OCI-LY1 (cell line): Measurements from ENCODE around the gene ERBB3.

Experiments used
- H2AFZ ChIP-seq: fragments of 200-600 bp; sonication (generic), shearing (Covaris generic); 2 replicates; pipeline ENCODE4 v1.6.0; 2014; ENCODE audit warnings: antibody characterized with exemption, mild to moderate bottlenecking, low read length
- H3F3A ChIP-seq: fragments of 200-600 bp; sonication (generic), shearing (Covaris generic); 2 replicates; pipeline ENCODE4 v1.6.0; 2014; ENCODE audit warnings: mild to moderate bottlenecking, antibody characterized with exemption, low read length, moderate library complexity; ENCODE audit not compliant: insufficient read depth
- H3K27ac ChIP-seq: fragments of 200-600 bp; sonication (generic); 2 replicates; pipeline ENCODE4 v1.5.1; 2014; ENCODE audit warnings: low read length, mixed run types, mild to moderate bottlenecking, low read depth; ENCODE audit not compliant: poor library complexity, severe bottlenecking
- H3K27me3 ChIP-seq: fragments of 200-600 bp; sonication (generic); 2 replicates; pipeline ENCODE4 v1.6.0; 2014; ENCODE audit warnings: antibody characterized with exemption, mild to moderate bottlenecking, low read length, moderate library complexity; ENCODE audit not compliant: insufficient read depth
- H3K36me3 ChIP-seq: fragments of 200-600 bp; sonication (generic); 2 replicates; pipeline ENCODE4 v1.6.1; 2014; ENCODE audit warnings: mild to moderate bottlenecking, antibody characterized with exemption, low read length, moderate library complexity, mixed read lengths; ENCODE audit not compliant: insufficient read depth
- H3K4me1 ChIP-seq: fragments of 200-600 bp; sonication (generic); 2 replicates; pipeline ENCODE4 v1.5.1; 2014; ENCODE audit warnings: mild to moderate bottlenecking, low read length, moderate library complexity; ENCODE audit not compliant: insufficient read depth, severe bottlenecking
- H3K4me2 ChIP-seq: fragments of 200-600 bp; sonication (generic), shearing (Covaris generic); 2 replicates; pipeline ENCODE4 v1.6.1; 2014; ENCODE audit warnings: low read length
- H3K4me3 ChIP-seq: fragments of 200-600 bp; sonication (generic); 2 replicates; pipeline ENCODE4 v1.5.1; 2014; ENCODE audit warnings: low read length, low read depth, mild to moderate bottlenecking, mixed read lengths; ENCODE audit not compliant: poor library complexity, severe bottlenecking
- H3K79me2 ChIP-seq: fragments of 200-600 bp; shearing (Covaris generic); 2 replicates; pipeline ENCODE4 v1.6.1; 2016; ENCODE audit warnings: mixed run types, low read length, mixed read lengths; ENCODE audit not compliant: insufficient read depth
- H3K9ac ChIP-seq: fragments of 200-600 bp; sonication (generic), shearing (Covaris generic); 2 replicates; pipeline ENCODE4 v1.6.1; 2014; ENCODE audit warnings: mild to moderate bottlenecking, low read length, mixed read lengths
- H3K9me2 ChIP-seq: fragments of 200-600 bp; sonication (generic), shearing (Covaris generic); 2 replicates; pipeline ENCODE4 v1.6.1; 2014; ENCODE audit warnings: low read depth, mild to moderate bottlenecking, low read length, mixed read lengths
- H3K9me3 ChIP-seq: fragments of 200-600 bp; shearing (Covaris generic); 2 replicates; pipeline ENCODE4 v1.6.1; 2014; ENCODE audit warnings: low read length, mixed read lengths
- H4K20me1 ChIP-seq: fragments of 200-600 bp; sonication (generic), shearing (Covaris generic); 2 replicates; pipeline ENCODE4 v1.6.0; 2016; ENCODE audit warnings: mild to moderate bottlenecking, low read length; ENCODE audit not compliant: insufficient read depth
- EZH2 ChIP-seq: fragments of 200-600 bp; sonication (generic), shearing (Covaris generic); IDR thresholded peaks from 2 replicates; pipeline ENCODE4 v1.8.0; 2017; ENCODE audit warnings: borderline replicate concordance, mixed run types, mild to moderate bottlenecking, antibody characterized with exemption, low read length, moderate library complexity, mixed read lengths
- TF ChIP-seq, protein P1 (sequence below): fragments of 200-600 bp; sonication (generic), shearing (Covaris generic); IDR thresholded peaks from 2 replicates; pipeline ENCODE4 v1.5.1; 2017; ENCODE audit warnings: mild to moderate bottlenecking, antibody characterized with exemption, low read length, moderate library complexity, mixed read lengths

The ERBB3 gene

DNA sequence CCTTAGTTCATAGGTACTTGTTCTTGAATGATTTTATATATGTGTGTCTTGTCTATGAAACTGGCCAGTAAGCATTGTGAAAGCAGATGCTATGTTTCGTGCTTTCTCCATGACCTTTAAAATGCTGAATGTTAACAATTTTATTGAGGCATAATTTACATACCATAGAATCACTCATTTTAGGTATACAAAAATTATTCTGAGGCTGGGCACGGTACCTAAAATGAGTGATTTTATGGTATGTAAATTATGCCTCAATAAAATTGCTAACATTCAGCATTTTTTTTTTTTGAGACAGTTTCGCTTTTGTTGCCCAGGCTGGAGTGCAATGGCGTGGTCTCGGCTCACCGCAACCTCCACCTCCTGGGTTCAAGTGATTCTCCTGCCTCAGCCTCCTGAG lies 54.9 kb downstream of the ERBB3 start:
- TF ChIP-seq, protein P1, sequence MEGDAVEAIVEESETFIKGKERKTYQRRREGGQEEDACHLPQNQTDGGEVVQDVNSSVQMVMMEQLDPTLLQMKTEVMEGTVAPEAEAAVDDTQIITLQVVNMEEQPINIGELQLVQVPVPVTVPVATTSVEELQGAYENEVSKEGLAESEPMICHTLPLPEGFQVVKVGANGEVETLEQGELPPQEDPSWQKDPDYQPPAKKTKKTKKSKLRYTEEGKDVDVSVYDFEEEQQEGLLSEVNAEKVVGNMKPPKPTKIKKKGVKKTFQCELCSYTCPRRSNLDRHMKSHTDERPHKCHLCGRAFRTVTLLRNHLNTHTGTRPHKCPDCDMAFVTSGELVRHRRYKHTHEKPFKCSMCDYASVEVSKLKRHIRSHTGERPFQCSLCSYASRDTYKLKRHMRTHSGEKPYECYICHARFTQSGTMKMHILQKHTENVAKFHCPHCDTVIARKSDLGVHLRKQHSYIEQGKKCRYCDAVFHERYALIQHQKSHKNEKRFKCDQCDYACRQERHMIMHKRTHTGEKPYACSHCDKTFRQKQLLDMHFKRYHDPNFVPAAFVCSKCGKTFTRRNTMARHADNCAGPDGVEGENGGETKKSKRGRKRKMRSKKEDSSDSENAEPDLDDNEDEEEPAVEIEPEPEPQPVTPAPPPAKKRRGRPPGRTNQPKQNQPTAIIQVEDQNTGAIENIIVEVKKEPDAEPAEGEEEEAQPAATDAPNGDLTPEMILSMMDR = no peak
- TF ChIP-seq EZH2 = no peak
- H2AFZ ChIP-seq = no peak overlapping the region
- no peak overlapping the region for H3K4me3 ChIP-seq
- H3K4me2 ChIP-seq = no peak overlapping the region
- no peak overlapping the region for H3K27ac ChIP-seq
- H3K79me2 ChIP-seq = no peaks in the 10 kb centered on the region
- no peaks in the 10 kb centered on the region for H4K20me1 ChIP-seq
- no peaks in the 10 kb centered on the region for H3K9me3 ChIP-seq
- no peaks in the 10 kb centered on the region for H3K27me3 ChIP-seq
- H3F3A ChIP-seq = no peaks in the 10 kb centered on the region
- H3K9ac ChIP-seq = no peak overlapping the region
- peaks cover 1% of the 10 kb centered on the region for H3K4me1 ChIP-seq
- peaks cover 91% of the 10 kb centered on the region for H3K36me3 ChIP-seq
- H3K9me2 ChIP-seq = no peaks in the 10 kb centered on the region

DNA sequence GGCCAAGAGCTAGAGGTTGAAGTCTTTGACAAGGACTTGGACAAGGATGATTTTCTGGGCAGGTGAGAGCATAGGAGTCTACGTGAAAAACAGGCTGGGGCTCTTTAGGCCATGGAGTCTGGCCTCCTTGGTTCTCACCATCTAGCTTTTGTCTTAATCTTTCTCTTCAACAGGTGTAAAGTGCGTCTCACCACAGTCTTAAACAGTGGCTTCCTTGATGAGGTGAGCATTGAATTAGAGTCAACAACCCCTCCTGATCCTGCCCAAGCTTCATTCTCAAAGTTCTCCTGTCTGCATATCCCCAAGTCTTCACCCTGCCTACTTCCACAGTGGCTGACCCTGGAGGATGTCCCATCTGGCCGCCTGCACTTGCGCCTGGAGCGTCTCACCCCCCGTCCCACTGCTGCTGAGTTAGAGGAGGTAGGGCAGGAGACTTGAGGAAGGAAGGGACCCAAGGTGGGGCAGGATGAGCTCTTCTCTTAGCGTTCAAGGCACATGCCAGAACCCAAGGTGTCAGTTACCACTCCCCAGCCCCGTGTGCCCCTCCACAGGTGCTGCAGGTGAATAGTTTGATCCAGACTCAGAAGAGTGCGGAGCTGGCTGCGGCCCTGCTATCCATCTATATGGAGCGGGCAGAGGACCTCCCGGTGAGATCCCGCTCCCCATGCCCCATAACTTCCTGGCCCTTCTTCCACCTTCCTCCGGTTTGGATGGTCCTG lies 58.0 kb downstream of the ERBB3 start:
- Histone ChIP-seq H3K79me2 (no peaks in the 10 kb centered on the region), H3K4me2 (no peak overlapping the region), H3K4me3 (no peak overlapping the region), H3K27me3 (no peaks in the 10 kb centered on the region), H2AFZ (no peak overlapping the region), H4K20me1 (no peaks in the 10 kb centered on the region), H3K4me1 (no peaks in the 10 kb centered on the region), H3K9me3 (no peaks in the 10 kb centered on the region), H3K9ac (no peak overlapping the region), H3K9me2 (no peaks in the 10 kb centered on the region), H3F3A (no peaks in the 10 kb centered on the region), H3K27ac (no peak overlapping the region), H3K36me3 (peaks cover 86% of the 10 kb centered on the region)
- no peak for TF ChIP-seq EZH2
- TF ChIP-seq, protein P1 = no peak

DNA sequence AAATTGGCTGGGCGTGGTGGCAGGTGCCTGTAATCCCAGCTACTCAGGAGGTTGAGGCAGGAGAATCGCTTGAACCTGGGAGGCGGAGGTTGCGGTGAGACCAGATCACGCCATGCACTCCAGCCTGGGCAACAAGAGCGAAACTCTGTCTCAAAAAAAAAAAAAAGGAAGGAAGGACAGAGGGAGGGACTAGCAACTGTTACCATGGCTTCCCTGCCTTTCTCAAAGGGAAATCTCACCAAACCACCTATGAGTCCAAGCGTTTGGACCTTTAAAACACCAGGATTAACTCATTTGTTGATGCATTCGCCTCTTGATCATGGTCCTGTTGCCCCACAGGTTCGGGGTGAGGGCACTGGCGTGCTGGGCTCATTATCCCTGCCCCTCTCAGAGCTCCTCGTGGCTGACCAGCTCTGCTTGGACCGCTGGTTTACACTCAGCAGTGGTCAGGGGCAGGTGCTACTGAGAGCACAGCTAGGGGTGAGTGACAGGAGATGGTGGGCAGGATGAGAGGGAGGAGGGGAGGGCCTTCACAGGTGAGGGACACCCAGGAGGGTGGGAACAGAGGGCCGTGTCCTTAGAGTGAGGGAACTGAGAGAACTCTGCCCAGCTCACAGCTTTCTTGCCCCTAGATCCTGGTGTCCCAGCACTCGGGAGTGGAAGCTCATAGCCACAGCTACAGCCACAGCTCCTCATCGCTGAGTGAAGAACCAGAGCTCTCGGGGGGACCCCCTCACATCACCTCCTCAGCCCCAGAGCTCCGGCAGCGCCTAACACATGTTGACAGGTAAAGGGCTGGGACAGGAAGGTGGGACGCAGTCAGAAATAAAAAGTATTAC lies 62.2 kb downstream of the ERBB3 start:
- Histone ChIP-seq H3K4me1 (no peaks in the 10 kb centered on the region), H2AFZ (no peak overlapping the region), H3K36me3 (peaks cover 77% of the 10 kb centered on the region), H3K27me3 (no peaks in the 10 kb centered on the region), H3K4me2 (no peak overlapping the region), H3K79me2 (no peaks in the 10 kb centered on the region), H3K9me2 (no peaks in the 10 kb centered on the region), H3K27ac (no peak overlapping the region), H3K9me3 (no peaks in the 10 kb centered on the region), H4K20me1 (no peaks in the 10 kb centered on the region), H3F3A (no peaks in the 10 kb centered on the region), H3K9ac (no peak overlapping the region), H3K4me3 (no peak overlapping the region)
- TF ChIP-seq, protein P1 = no peak
- no peak for TF ChIP-seq EZH2
